Measurements from ENCODE around the gene PLSCR4.

The PLSCR4 gene

DNA sequence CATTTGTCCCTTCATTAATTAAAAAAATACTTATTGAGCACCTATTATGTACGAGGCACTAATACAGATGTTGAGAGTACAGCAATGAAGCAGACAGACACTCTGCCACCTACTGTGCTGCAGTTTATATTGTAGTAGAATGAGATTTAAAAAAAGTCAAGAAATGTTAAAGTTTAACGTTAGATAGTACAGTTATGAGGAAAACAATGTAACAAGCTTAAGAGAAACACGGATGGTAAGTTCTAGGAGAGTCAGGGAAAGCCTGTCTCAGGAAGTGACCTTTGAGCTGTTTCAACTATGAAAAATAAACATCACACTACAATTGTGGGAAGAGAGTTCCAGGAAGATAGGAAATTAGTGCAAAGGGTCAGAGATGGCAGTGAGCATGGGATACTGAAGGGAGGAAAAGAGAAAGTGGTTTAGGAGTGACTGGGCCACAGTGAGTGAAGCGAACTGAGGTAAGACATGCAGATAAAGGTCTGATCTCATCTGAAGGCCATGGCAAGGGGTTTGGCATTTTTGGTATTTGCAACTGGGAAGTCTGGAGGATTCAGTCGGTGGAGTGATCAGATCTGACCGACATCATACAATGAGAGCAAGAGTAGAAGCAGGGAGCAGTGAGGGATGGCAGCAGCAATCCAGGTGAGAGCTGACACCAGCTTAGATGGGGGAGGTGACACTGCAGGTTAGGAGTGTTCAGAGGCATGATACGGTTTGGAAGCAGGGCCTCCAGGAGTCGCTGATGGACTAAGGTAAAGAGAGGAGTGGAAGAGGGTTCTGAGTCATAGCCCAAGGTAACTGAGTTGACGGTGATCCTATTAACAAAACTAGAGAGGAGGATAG lies 28.5 kb downstream of the PLSCR4 start:
- H3K4me3 ChIP-seq (ENCODE audit: low read depth, low read length): no peak overlapping the region
- TF ChIP-seq, protein P1, sequence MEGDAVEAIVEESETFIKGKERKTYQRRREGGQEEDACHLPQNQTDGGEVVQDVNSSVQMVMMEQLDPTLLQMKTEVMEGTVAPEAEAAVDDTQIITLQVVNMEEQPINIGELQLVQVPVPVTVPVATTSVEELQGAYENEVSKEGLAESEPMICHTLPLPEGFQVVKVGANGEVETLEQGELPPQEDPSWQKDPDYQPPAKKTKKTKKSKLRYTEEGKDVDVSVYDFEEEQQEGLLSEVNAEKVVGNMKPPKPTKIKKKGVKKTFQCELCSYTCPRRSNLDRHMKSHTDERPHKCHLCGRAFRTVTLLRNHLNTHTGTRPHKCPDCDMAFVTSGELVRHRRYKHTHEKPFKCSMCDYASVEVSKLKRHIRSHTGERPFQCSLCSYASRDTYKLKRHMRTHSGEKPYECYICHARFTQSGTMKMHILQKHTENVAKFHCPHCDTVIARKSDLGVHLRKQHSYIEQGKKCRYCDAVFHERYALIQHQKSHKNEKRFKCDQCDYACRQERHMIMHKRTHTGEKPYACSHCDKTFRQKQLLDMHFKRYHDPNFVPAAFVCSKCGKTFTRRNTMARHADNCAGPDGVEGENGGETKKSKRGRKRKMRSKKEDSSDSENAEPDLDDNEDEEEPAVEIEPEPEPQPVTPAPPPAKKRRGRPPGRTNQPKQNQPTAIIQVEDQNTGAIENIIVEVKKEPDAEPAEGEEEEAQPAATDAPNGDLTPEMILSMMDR (IDR thresholded peaks at IDR 0.05; ENCODE audit: low read depth, low read length): no peak

DNA sequence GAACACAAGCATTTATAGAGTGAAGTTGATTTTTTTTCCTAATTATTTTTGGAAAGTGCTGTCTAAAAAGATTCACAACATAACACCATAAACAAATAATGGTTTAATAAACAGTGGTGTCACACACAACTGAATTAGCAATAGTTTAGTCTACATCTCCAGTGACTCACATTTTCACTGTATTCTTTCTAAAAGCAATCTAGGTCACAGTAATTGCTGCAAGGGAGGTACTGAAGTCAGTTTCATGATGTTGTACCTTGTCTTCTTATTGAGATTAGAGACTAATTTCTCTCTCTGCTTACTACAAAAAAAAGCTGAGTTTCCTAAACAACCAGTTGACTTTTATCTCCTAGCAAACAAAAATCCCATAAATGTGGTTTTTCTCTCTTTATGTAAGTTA lies 29.6 kb downstream of the PLSCR4 start:
- TF ChIP-seq, protein P1 (IDR thresholded peaks at IDR 0.05; ENCODE audit: low read depth, low read length): no peak
- H3K4me3 ChIP-seq (ENCODE audit: low read depth, low read length): no peak overlapping the region

DNA sequence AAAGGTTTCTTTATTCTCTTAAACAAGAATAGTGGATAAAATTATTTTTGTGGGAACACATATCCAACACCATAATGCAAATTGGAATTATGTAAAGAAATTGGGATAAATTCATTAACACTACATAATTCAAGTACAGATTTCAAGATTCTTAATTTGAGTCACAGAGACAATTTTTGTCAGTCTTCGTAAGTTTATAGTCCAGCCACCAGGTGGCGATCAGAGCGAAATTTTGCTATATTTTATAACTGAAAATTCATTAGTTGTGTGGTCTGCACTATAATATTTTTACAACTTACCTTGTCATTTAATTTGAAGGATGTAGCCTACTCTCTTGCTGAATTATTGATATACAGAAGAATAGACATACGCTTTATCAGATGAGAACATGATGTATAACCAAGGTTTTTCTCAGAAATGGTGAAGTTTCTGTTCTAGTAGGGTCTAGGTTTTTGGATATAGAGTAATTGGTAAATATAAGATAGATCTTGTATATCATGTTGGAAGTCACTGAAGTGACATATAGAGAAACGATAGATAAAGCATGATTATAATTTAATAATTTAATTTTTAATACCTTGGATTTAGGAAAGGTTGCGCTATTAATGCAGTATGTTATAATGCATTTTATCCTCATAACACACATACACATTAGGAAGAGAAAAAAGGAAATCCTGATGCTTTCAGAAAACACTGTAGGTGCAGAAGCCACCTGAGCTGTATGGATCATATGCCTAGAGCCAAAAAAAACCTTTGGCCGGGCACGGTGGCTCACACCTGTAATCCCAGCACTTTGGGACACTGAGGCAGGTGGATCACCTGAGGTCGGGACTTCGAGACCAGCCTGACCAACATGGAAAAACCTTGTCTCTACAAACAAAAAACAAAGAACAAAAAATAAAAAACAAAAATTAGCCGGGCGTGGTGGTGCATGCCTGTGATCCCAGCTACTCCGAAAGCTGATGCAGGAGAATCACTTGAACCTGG lies 31.7 kb downstream of the PLSCR4 start:
- no peak overlapping the region for H3K4me3 ChIP-seq (ENCODE audit: low read depth, low read length)
- TF ChIP-seq, protein P1 (IDR thresholded peaks at IDR 0.05; ENCODE audit: low read depth, low read length): peak; percentile 25; the same call in 1 of the 2 replicates

DNA sequence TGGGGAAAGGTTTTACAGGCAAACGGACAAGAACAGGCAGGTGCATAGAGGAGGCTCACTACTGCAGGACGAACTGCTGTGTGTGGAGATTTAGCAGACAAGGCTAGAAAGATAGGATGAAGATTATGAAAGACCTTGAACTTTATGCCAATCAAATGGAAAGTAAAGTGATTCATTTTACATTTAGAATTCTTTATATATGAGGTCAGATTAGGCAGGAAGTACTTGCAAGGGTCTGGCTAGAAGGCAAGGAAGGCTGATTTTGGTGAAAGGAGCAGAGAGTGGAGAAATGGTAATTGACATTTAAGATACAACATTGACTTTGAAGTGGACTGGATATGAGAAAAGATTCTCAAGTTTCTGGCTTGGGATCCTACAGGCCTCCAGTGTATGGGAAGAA lies 33.6 kb downstream of the PLSCR4 start:
- TF ChIP-seq, protein P1 (IDR thresholded peaks at IDR 0.05; ENCODE audit: low read depth, low read length): no peak

DNA sequence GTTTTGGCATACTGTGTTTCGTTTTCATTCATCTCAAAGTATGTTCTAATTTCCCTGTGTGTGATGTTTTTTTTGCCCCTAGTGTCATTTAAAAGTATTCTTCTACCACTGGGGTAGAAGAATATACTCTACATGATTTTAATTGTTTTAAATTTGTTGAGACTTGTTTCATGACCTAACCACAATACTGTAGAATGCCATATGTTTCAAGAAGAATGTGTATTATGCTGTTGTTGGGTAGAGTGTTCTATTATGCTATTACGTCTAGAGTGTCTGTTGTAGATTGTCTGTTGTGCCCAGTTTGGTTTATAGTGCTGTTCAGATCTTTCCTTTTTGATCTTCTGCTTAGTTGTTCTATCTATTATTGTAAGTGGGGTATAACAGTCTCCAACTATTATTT lies 36.4 kb downstream of the PLSCR4 start:
- TF ChIP-seq, protein P1 (IDR thresholded peaks at IDR 0.05; ENCODE audit: low read depth, low read length): no peak
- H3K4me3 ChIP-seq (ENCODE audit: low read depth, low read length): no peak overlapping the region

More for the DNA sequence above, 33.6 kb downstream of the PLSCR4 start:
- H3K4me3 ChIP-seq (ENCODE audit: low read depth, low read length): no peak overlapping the region

DNA sequence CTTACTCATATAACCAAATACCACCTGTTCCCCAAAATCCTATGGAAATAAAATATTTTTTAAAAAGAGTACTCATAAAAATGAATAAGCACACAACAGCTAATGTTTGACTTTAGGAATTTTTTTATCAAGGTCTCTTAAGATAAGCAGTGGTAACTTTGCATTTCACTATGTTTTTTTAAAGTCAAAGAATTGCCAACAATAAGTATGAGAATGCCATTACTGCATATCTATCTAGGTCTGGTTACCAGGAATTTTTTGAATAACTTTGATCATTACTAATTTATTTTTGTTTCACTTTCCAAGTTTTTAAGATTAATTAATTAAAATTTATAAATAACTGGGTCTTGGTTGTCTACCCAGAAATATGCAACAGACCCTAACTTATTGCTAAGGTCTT lies 41.5 kb downstream of the PLSCR4 start:
- TF ChIP-seq, protein P1 (IDR thresholded peaks at IDR 0.05; ENCODE audit: low read depth, low read length): no peak
- H3K4me3 ChIP-seq (ENCODE audit: low read depth, low read length): no peak overlapping the region

Measured in WI38 (cell line).